ENCODE data around the gene RSU1. TPM values are rescaled to one million over a fixed set of nuclear protein-coding genes. Genes with fewer than 3 reads are reported as not detected.

The RSU1 gene
- total RNA-seq, 1 donor from 2014 or later: 118 TPM

- Mint-ChIP-seq H3K4me3 (ENCODE audit: unreplicated experiment) (no peak overlapping the region), H3K27ac (ENCODE audit: unreplicated experiment) (no peak overlapping the region), H3K27me3 (ENCODE audit: unreplicated experiment) (peaks cover 4% of the 10 kb centered on the region), H3K36me3 (ENCODE audit: low read depth, unreplicated experiment) (peaks cover 4% of the 10 kb centered on the region), H3K9me3 (ENCODE audit: unreplicated experiment) (no peaks in the 10 kb centered on the region), H3K4me1 (ENCODE audit: unreplicated experiment) (no peaks in the 10 kb centered on the region)
- DNase-seq (ENCODE audit: low spot score): no peak
- no peak for TF ChIP-seq CTCF (IDR thresholded peaks at IDR 0.05; ENCODE audit: unreplicated experiment)
Observed at GRCh38 chr10:16592378-16592777, 224.8 kb downstream of the RSU1 start.

- no peak for DNase-seq (ENCODE audit: low spot score)
- Mint-ChIP-seq H3K27me3 (ENCODE audit: unreplicated experiment) (no peaks in the 10 kb centered on the region), H3K27ac (ENCODE audit: unreplicated experiment) (peak overlapping the region; percentile 36), H3K4me3 (ENCODE audit: unreplicated experiment) (no peak overlapping the region), H3K36me3 (ENCODE audit: low read depth, unreplicated experiment) (no peaks in the 10 kb centered on the region), H3K4me1 (ENCODE audit: unreplicated experiment) (peaks cover 19% of the 10 kb centered on the region), H3K9me3 (ENCODE audit: unreplicated experiment) (no peaks in the 10 kb centered on the region)
- no peak for TF ChIP-seq CTCF (IDR thresholded peaks at IDR 0.05; ENCODE audit: unreplicated experiment)
Observed at GRCh38 chr10:16586358-16587138, 230.7 kb downstream of the RSU1 start.

GRCh38 chr10:16585103-16585502 is 232.1 kb downstream of the RSU1 start:
- Mint-ChIP-seq H3K27me3 (ENCODE audit: unreplicated experiment) (no peaks in the 10 kb centered on the region), H3K4me1 (ENCODE audit: unreplicated experiment) (peaks cover 19% of the 10 kb centered on the region), H3K9me3 (ENCODE audit: unreplicated experiment) (no peaks in the 10 kb centered on the region), H3K4me3 (ENCODE audit: unreplicated experiment) (no peak overlapping the region), H3K27ac (ENCODE audit: unreplicated experiment) (peak overlapping the region; percentile 79), H3K36me3 (ENCODE audit: low read depth, unreplicated experiment) (no peaks in the 10 kb centered on the region)
- TF ChIP-seq CTCF (IDR thresholded peaks at IDR 0.05; ENCODE audit: unreplicated experiment): no peak
- DNase-seq (ENCODE audit: low spot score): no peak

- no peaks in the 10 kb centered on the region for H3K27me3 Mint-ChIP-seq (ENCODE audit: unreplicated experiment)
- no peaks in the 10 kb centered on the region for H3K36me3 Mint-ChIP-seq (ENCODE audit: low read depth, unreplicated experiment)
- H3K9me3 Mint-ChIP-seq (ENCODE audit: unreplicated experiment): no peaks in the 10 kb centered on the region
- no peak overlapping the region for H3K4me3 Mint-ChIP-seq (ENCODE audit: unreplicated experiment)
- H3K4me1 Mint-ChIP-seq (ENCODE audit: unreplicated experiment): peaks cover 19% of the 10 kb centered on the region
- no peak overlapping the region for H3K27ac Mint-ChIP-seq (ENCODE audit: unreplicated experiment)
- no peak for TF ChIP-seq CTCF (IDR thresholded peaks at IDR 0.05; ENCODE audit: unreplicated experiment)
- DNase-seq (ENCODE audit: low spot score): no peak
Observed at GRCh38 chr10:16583382-16583781, 233.8 kb downstream of the RSU1 start.

- Mint-ChIP-seq H3K36me3 (ENCODE audit: low read depth, unreplicated experiment) (no peaks in the 10 kb centered on the region), H3K9me3 (ENCODE audit: unreplicated experiment) (no peaks in the 10 kb centered on the region), H3K27ac (ENCODE audit: unreplicated experiment) (no peak overlapping the region), H3K4me1 (ENCODE audit: unreplicated experiment) (peaks cover 10% of the 10 kb centered on the region), H3K27me3 (ENCODE audit: unreplicated experiment) (no peaks in the 10 kb centered on the region), H3K4me3 (ENCODE audit: unreplicated experiment) (no peak overlapping the region)
- DNase-seq (ENCODE audit: low spot score): no peak
- no peak for TF ChIP-seq CTCF (IDR thresholded peaks at IDR 0.05; ENCODE audit: unreplicated experiment)
Observed at GRCh38 chr10:16581202-16581601, 236.0 kb downstream of the RSU1 start.
